ENCODE measurements around the gene SLC46A1.
"Not testable (repeated sequence)": the region's sequence is repeated elsewhere in the genome, so short reads cannot be mapped to it uniquely, and the experiment has no call there.

The SLC46A1 gene

DNA sequence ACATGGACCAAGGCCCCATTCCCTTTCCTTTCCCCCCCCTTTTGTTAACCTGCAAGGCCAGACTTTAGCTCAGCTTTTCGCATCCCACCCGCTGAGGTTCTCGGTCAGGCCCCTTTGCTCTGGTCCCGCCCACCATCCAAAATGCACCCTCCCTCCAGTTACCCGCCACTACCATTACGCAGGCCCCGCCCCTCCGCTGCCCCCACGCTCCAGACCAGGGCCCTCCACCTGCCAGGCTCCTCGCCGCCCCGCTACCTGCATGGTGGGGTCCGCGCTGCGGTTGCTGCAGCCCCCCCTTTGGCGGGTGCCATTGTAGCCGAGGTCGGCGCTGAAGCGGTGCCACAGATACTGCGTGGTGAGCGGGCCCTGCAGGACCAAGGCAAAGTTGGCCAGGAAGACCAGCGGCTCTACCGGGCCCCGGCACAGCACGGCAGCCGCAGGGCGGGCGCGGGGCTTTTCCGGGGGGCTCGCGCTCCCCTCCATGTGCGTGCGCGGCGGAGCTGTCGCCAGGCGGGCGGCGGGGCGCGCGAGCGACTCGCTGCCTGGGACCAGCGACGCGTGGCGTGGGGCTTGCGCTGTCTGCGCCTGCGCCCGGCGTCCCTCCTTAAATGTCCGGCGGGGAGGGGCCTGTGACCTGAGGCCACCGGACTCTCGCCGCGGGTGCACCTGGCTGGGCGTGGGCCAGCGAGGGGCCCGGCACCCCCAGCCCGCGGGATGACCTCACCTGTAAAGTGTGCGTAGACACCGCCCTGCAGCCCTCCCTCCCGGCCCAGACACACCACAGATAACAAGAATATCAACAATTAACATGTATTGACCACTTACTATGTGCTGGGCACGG is at the start of gene SLC46A1:
Gene SLC46A1 (minus strand): TSS at position 581 of the 841 bp plus-strand sequence. CDS start 98 bp downstream, at position 483.
- DNase-seq: no peak

DNA sequence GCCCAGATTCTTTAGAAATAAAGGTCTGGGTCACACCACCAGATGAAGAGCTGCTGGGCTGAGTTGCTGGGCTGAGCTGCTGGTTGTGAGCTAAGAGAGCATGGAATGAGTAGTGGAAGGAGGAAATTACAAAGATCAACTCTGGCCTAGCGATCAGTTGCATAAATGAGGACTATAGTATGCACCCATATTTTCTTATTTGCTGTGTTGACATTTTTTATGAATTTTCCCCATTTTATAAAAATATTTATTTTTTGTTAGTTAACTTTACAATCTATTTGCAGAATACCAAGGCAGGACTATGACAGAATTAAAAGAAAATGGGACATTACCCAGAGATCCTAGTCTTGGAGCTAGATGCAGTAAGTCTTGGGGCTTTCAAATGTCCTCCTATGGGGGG is 43.8 kb upstream of the SLC46A1 start:
- DNase-seq: no peak

DNA sequence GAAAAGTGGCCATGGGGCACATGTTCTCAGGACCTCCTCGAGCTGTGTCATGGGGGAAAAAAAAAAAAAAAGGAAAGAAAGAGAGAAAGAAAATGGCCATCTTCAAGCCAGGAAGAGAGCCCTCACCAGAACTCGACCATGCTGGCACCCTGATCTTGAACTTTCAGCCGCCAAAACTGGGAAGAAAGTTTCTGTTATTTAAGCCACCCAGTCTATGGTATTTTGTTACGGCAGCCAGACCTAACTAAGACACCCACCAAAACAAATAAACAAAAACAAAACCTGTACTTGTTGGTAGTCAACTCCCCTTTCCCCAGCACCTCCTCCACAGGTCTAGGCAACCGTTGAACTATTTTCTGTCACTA is 41.4 kb upstream of the SLC46A1 start:
- DNase-seq: no peak

DNA sequence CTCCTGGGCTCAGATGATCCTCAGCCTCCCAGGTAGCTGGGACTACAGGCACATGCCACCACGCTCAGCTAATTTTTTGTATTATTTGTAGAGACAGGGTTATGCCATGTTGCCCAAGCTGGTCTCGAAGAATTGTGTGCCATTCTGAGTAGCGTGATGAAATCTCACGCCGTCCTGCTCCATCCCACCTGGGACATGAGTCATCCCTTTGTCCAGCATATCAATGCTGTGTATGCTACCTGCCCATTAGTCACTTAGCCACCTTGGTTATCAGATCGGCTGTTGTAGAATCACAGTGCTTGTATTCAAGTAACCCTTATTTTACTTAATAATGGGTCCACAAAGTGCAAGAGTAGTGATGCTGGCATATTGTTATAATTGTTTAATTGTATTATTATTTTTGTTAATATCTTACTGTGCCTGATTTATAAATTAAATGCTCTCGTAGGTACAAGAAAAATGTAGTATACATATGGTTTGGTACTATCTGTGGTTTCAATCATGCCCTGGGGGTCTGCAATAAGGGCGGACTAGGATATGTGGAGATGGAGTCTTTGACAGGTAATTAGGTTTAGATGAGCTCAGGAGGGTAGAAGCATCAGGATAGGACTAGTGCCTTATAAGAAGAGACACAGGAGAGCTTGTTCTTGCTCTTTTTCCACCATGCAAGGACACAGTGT is 40.8 kb upstream of the SLC46A1 start:
- DNase-seq: no peak

DNA sequence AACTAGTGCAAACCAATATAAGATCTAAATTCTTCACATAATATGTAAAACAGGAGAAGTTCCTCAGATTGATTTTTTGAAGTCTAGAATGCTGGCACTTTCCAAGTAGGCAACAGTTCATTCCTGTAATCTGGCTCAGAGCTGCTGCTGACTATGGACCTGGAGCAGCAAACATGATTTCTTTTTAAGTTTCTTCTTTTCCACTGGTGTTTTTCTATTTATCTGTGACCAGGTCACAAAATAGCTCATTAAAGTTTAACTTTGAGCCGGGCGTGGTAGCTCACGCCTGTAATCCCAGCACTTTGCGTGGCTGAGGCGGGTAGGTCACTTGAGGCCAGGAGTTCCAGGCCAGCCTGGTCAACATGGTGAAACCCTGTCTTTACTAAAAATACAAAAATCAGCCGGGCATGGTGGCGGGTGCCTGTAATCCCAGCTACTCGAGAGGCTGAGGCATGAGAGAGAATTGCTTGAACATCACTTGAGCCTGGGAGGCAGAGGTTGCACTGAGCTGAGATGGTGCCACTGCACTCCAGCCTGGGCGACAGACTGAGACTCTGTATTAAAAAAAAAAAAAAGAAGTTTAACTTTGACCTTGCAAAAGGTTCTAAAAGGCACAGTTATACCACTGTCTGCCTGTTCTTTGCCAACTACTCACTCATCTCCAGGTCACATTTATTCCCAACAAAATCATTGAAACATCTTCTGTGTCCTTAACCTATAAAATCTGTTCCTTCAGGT is 38.1 kb upstream of the SLC46A1 start:
- no peak for DNase-seq

DNA sequence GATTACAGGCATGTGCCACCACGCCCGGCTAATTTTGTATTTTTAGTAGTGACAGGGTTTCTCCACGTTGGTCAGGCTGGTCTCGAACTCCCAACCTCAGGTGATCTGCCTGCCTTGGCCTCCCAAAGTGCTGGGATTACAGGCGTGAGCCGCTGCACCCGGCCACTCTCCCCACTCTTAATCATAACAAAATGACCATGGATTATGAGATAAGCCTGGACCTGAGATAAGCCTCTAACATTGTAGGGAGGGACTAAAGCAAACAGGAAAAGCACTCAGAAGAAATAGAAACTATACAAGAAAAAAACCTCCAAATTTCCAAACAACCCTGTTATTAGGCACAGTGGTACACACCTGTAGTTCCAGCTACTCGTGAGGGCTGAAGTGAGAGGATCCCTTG is 28.3 kb upstream of the SLC46A1 start:
- DNase-seq: not testable (repeated sequence)

- DNase-seq: no peak
Observed at GRCh38 chr17:28433721-28434120, 27.7 kb upstream of the SLC46A1 start.

- not testable (repeated sequence) for DNase-seq
Observed at GRCh38 chr17:28427982-28428381, 22.0 kb upstream of the SLC46A1 start.

- DNase-seq: no peak
Observed at GRCh38 chr17:28427371-28427770, 21.4 kb upstream of the SLC46A1 start.

- DNase-seq: no peak
Observed at GRCh38 chr17:28426081-28426519, 20.1 kb upstream of the SLC46A1 start.

GRCh38 chr17:28425206-28425605 is 19.2 kb upstream of the SLC46A1 start:
- no peak for DNase-seq

DNA sequence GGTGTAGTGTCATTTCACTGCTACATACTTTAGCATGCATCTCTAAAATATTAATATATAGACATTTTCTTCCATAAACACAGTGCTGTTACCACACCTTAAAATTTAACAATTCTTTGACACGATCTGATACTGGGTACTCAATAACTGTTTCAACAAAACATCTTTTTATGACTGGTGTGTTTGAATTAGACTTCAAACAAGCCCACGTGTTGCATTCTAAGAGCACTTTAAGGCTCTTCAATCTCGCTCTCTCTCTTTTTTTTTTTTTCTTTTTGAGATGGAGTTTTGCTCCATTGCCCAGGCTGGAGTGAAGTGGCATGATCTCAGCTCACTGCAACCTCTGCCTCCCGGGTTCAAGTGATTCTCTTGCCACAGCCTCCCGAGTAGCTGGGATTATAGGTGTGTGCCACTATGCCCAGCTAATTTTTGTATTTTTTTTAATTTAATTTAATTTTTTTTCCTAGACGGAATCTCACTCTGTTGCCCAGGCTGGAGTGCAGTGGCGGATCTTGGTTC is 15.8 kb upstream of the SLC46A1 start:
- DNase-seq: no peak

DNA sequence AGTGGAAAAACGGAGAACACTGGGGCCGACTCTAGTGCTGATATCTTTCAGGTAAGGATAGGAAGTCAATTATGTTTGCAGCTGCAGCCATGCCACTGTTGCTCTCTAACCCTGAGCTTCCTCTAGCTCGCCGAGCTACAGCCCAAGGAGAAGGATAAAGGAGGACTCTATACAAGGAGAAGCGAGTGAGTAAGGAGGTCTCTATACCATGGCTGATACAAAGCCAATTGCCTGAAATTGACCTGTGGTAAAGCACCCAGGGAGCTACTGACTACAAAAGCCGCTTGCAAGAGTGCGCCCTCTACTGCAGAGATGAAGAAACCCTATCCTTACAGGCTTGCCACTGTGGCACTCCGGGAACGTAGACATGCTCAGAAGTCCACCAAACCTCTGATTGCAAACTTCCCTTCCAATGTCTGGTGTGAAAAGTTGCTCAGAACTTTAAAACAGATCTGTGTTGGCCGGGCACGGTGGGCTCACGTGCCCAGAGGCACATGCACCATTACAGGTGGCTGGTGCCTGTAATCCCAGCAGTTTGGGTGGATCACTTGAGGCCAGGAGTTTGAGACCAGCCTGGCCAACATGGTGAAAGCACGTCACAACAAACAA is 10.8 kb upstream of the SLC46A1 start:
- DNase-seq: peak in 1 of 2 donors; percentile 55

DNA sequence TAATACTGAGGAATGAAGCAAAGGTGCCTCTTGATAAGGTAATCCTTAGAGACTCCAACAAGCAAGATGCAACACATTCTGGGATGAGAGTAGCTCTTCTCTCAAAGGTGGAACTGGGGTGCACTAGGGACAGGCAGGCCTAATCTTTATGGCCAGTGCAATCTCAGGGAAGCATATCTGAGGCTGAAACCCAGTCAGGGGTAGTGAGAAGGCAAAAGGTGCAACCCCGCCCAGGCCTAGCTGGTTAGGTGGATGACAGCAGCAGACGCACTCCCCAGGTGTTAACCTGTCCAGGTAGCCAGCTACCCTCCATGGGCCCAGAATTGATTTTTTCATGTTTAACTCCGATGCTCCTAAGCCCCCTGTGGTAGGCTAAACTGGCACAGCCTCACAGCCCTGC is 9.9 kb upstream of the SLC46A1 start:
- no peak for DNase-seq

GRCh38 chr17:28413804-28414203 is 7.8 kb upstream of the SLC46A1 start:
- no peak for DNase-seq

DNA sequence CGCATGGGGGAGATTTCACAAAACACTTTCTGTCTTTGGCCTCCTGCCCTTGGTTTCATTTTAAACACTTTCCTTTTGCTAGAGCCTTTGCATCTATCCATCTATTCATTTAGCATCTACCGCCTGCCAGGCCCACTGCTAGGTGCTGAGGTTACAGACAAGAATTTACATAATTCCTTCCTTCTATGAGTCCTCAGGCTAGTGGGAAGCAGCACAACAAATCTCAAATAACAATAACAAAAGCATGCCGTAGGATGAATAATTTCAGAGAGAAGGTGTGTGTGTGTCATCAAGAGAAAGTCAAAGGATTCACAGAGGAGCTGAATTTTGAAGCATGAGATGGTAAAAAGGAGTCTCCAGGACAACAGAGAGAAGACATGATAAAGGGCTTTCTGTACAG is 6.1 kb upstream of the SLC46A1 start:
- DNase-seq: no peak

GRCh38 chr17:28407974-28408306 is 1.9 kb upstream of the SLC46A1 start:
- DNase-seq: no peak

- no peak for DNase-seq
Observed at GRCh38 chr17:28407130-28407973, 1.3 kb upstream of the SLC46A1 start.

GRCh38 chr17:28406473-28406814 is 432 bp upstream of the SLC46A1 start:
- DNase-seq: no peak

GRCh38 chr17:28404812-28405570 is 1.0 kb downstream of the SLC46A1 start:
- no peak for DNase-seq

DNA sequence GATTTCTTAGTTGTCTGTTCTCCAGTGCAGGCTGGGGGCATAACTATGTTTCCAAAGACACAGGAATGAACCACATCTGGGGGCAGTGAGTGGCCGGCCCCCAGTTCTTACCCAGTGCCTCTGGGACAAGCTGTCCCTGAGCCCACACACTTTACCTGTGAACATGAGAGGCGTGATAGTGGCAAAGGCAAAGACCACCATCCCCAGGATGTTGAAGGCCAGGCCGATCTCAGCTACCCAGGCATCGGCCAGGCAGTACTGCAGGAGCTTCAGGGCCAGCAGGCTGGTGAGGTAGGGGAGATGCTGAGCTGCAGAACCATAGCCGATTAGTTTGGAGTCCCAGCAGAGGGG is 1.6 kb downstream of the SLC46A1 start:
- DNase-seq: no peak

GRCh38 chr17:28404007-28404406 is 2.0 kb downstream of the SLC46A1 start:
- DNase-seq: no peak
